Measurements from ENCODE around the gene THSD7B.
"Not testable (repeated sequence)": the region's sequence is repeated elsewhere in the genome, so short reads cannot be mapped to it uniquely, and the experiment has no call there.

The THSD7B gene

GRCh38 chr2:137039482-137040152 is 274.3 kb downstream of the THSD7B start:
- no peak for DNase-seq (ENCODE audit: low read depth in 3 of 3)

- DNase-seq (ENCODE audit: low read depth in 3 of 3) = no peak
These were observed 282.0 kb downstream of the THSD7B start for GRCh38 chr2:137047369-137047768.

GRCh38 chr2:137048455-137048854 is 283.1 kb downstream of the THSD7B start:
- no peak for DNase-seq (ENCODE audit: low read depth in 3 of 3)

GRCh38 chr2:137049518-137049917 is 284.2 kb downstream of the THSD7B start:
- DNase-seq (ENCODE audit: low read depth in 3 of 3) = no peak

GRCh38 chr2:137050949-137051348 is 285.6 kb downstream of the THSD7B start:
- DNase-seq (ENCODE audit: low read depth in 3 of 3) = no peak

GRCh38 chr2:137051778-137052398 is 286.5 kb downstream of the THSD7B start:
- no peak for DNase-seq (ENCODE audit: low read depth in 3 of 3)

- no peak for DNase-seq (ENCODE audit: low read depth in 3 of 3)
These were observed 291.4 kb downstream of the THSD7B start for GRCh38 chr2:137056704-137057103.

- not testable (repeated sequence) for DNase-seq (ENCODE audit: low read depth in 3 of 3)
These were observed 310.9 kb downstream of the THSD7B start for GRCh38 chr2:137076111-137076765.

GRCh38 chr2:137091704-137092103 is 326.4 kb downstream of the THSD7B start:
- DNase-seq (ENCODE audit: low read depth in 3 of 3) = no peak

GRCh38 chr2:137093116-137093515 is 327.8 kb downstream of the THSD7B start:
- DNase-seq (ENCODE audit: low read depth in 3 of 3) = no peak

GRCh38 chr2:137096187-137096586 is 330.8 kb downstream of the THSD7B start:
- DNase-seq (ENCODE audit: low read depth in 3 of 3) = no peak

- DNase-seq (ENCODE audit: low read depth in 3 of 3) = no peak
These were observed 331.3 kb downstream of the THSD7B start for GRCh38 chr2:137096693-137097092.

GRCh38 chr2:137101814-137102213 is 336.5 kb downstream of the THSD7B start:
- DNase-seq (ENCODE audit: low read depth in 3 of 3) = not testable (repeated sequence)

- no peak for DNase-seq (ENCODE audit: low read depth in 3 of 3)
These were observed 342.6 kb downstream of the THSD7B start for GRCh38 chr2:137107904-137108303.

- no peak for DNase-seq (ENCODE audit: low read depth in 3 of 3)
These were observed 346.6 kb downstream of the THSD7B start for GRCh38 chr2:137111896-137112295.

GRCh38 chr2:137115081-137115794 is 349.9 kb downstream of the THSD7B start:
- no peak for DNase-seq (ENCODE audit: low read depth in 3 of 3)

- no peak for DNase-seq (ENCODE audit: low read depth in 3 of 3)
These were observed 350.4 kb downstream of the THSD7B start for GRCh38 chr2:137115795-137116089.

GRCh38 chr2:137117385-137117784 is 352.0 kb downstream of the THSD7B start:
- no peak for DNase-seq (ENCODE audit: low read depth in 3 of 3)

- DNase-seq (ENCODE audit: low read depth in 3 of 3) = no peak
These were observed 352.8 kb downstream of the THSD7B start for GRCh38 chr2:137118140-137118539.

- no peak for DNase-seq (ENCODE audit: low read depth in 3 of 3)
These were observed 357.9 kb downstream of the THSD7B start for GRCh38 chr2:137123226-137123625.

- DNase-seq (ENCODE audit: low read depth in 3 of 3) = no peak
These were observed 367.9 kb downstream of the THSD7B start for GRCh38 chr2:137133225-137133624.

- no peak for DNase-seq (ENCODE audit: low read depth in 3 of 3)
These were observed 372.9 kb downstream of the THSD7B start for GRCh38 chr2:137138263-137138662.

- DNase-seq (ENCODE audit: low read depth in 3 of 3) = no peak
These were observed 386.4 kb downstream of the THSD7B start for GRCh38 chr2:137151731-137152130.

Measured in stimulated activated CD4-positive, alpha-beta T cell treated with anti-CD3 and anti-CD28 coated beads, TNF-alpha, amount 100 ng/mL, for 4 hours (primary cell).